Measurements from ENCODE around the gene MIA3. TPM values are rescaled to one million over a fixed set of nuclear protein-coding genes. Genes with fewer than 3 reads are reported as not detected.

The MIA3 gene
- polyA plus RNA-seq, 3 donors: 12.5 to 41.6 (median 30.3) TPM

GRCh38 chr1:222711319-222712252 is 93.7 kb downstream of the MIA3 start:
- no peak overlapping the region for H3K27ac ChIP-seq (ENCODE audit: low read depth, low read length)
- 0% methylated on average over 41 to 42 of the region's 42 CpGs for WGBS, 3 donors

- 2 to 6% (median 3%) methylated on average over 51 to 54 of the region's 62 CpGs for WGBS, 3 donors
- H3K27ac ChIP-seq (ENCODE audit: low read depth, low read length): peak within 1 kb of the TSS; percentile 88
Measured at GRCh38 chr1:222712253-222713090, 94.6 kb downstream of the MIA3 start, which contains the start of the genes AIDA and BROX. AIDA (minus strand) TSS chr1:222712491; CDS start chr1:222712317, 174 bp downstream. BROX (plus strand) TSS chr1:222712564; CDS start chr1:222715700, 3,136 bp downstream.

GRCh38 chr1:222713091-222713961 is 95.4 kb downstream of the MIA3 start:
- H3K27ac ChIP-seq (ENCODE audit: low read depth, low read length): peak overlapping the region; percentile 88
- 0 to 1% (median 1%) methylated on average over 39 of the region's 39 CpGs for WGBS, 3 donors

- H3K27ac ChIP-seq (ENCODE audit: low read depth, low read length): no peak overlapping the region
- WGBS, 3 donors: 96 to 100% (median 98%) methylated on average over 2 of the region's 2 CpGs
Measured at GRCh38 chr1:222716393-222716792, 98.5 kb downstream of the MIA3 start.

Other genes with a start within 250 kb of the MIA3 start
- under 1 TPM in 1 of 3 donors, not detected in 2; 0.24 TPM for gene HHIPL2, start 70.0 kb upstream of the MIA3 start, polyA plus RNA-seq
- gene TAF1A, start 28.2 kb upstream of the MIA3 start, polyA plus RNA-seq: 1 to 10 TPM; 1.0 to 3.1 (median 2.9) TPM
- gene AIDA, start 94.4 kb downstream of the MIA3 start, polyA plus RNA-seq: 100 to 1,000 TPM in 1 of 3 donors, 10 to 100 TPM in 2; 22.9 to 121 (median 58.0) TPM
- gene BROX, start 94.5 kb downstream of the MIA3 start, polyA plus RNA-seq: 10 to 100 TPM in 1 of 3 donors, 1 to 10 TPM in 2; 6.4 to 15.3 (median 8.1) TPM
- 1 to 10 TPM in 1 of 3 donors, under 1 TPM in 2; 0.10 to 2.1 (median 0.67) TPM for gene FAM177B, start 119.1 kb downstream of the MIA3 start, polyA plus RNA-seq
- gene DISP1, start 196.9 kb downstream of the MIA3 start, polyA plus RNA-seq: 1 to 10 TPM; 1.5 to 1.9 (median 1.9) TPM

Measured in adipose tissue (tissue), 3 donors.